ENCODE measurements around the gene SLC36A4. TPM values are rescaled to one million over a fixed set of nuclear protein-coding genes. Genes with fewer than 3 reads are reported as not detected.

The SLC36A4 gene
- total RNA-seq, 4 donors from 2014 or later, result 1.5 to 3.4 (median 2.4) TPM

- Histone ChIP-seq H3K36me3 (no peaks in the 10 kb centered on the region), H3K9me3 (no peaks in the 10 kb centered on the region), H3K27me3 (no peaks in the 10 kb centered on the region), H3K4me3 (no peak overlapping the region), H3K27ac (no peak overlapping the region), H3K4me1 (no peaks in the 10 kb centered on the region)
- TF ChIP-seq, protein P1, sequence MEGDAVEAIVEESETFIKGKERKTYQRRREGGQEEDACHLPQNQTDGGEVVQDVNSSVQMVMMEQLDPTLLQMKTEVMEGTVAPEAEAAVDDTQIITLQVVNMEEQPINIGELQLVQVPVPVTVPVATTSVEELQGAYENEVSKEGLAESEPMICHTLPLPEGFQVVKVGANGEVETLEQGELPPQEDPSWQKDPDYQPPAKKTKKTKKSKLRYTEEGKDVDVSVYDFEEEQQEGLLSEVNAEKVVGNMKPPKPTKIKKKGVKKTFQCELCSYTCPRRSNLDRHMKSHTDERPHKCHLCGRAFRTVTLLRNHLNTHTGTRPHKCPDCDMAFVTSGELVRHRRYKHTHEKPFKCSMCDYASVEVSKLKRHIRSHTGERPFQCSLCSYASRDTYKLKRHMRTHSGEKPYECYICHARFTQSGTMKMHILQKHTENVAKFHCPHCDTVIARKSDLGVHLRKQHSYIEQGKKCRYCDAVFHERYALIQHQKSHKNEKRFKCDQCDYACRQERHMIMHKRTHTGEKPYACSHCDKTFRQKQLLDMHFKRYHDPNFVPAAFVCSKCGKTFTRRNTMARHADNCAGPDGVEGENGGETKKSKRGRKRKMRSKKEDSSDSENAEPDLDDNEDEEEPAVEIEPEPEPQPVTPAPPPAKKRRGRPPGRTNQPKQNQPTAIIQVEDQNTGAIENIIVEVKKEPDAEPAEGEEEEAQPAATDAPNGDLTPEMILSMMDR (IDR thresholded peaks at IDR 0.05 in 4 of 5, conservative IDR thresholded peaks at IDR 0.05 in 1 of 5), result no peak
- TF ChIP-seq POLR2A (IDR thresholded peaks at IDR 0.05), result no peak
- intact Hi-C loops (cut with DNase I; ENCODE audit: low total_unique reads) (no loop called here), in situ Hi-C loops (cut with MboI; ENCODE audit: low sequenced_read_pairs in 4 of 4) (no loop called here)
- DNase-seq (no peak), ATAC-seq (no peak)
These were observed 74.4 kb downstream of the SLC36A4 start for GRCh38 chr11:93123351-93123898.

DNA sequence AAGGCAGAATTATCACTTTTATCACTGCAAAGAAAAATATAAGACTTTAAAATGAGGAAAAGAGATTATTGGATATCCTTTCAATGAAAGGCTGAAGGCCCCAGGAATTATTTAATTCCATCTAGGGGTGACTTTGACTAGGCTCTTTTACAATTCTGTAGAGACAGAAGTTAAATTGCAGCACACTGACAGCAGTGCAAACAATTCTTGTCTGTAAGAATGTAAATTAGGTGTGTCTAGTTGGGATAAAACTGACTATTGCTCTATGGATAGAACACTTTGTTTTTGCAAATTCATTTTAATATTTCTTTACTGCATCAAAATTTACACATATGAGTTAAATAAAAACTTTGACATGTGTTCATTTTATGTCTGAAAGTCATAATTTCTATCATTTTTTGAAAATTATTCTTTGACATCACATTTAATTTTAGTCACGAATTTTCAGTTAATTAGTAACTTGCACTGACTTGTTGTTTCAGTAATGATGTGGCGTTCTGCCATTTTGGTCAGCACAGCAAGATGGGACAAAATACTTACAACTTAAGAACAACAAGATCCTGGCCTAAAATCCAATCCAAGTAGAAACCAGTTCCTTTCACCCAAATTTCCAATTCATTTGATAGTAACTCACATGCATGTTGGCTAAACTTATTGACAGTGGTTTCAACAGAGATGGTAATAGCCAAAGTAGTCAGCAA is 75.1 kb downstream of the SLC36A4 start:
- in situ Hi-C loops (cut with MboI; ENCODE audit: low sequenced_read_pairs in 4 of 4), result no loop called here
- H3K9me3 ChIP-seq, result no peaks in the 10 kb centered on the region
- no peaks in the 10 kb centered on the region for H3K4me1 ChIP-seq
- no peaks in the 10 kb centered on the region for H3K27me3 ChIP-seq
- no peak overlapping the region for H3K4me3 ChIP-seq
- DNase-seq, result no peak
- TF ChIP-seq, protein P1 (IDR thresholded peaks at IDR 0.05 in 4 of 5, conservative IDR thresholded peaks at IDR 0.05 in 1 of 5), result no peak
- TF ChIP-seq POLR2A (IDR thresholded peaks at IDR 0.05), result no peak
- intact Hi-C loops (cut with DNase I; ENCODE audit: low total_unique reads), result no loop called here
- H3K27ac ChIP-seq, result no peak overlapping the region
- ATAC-seq, result no peak
- no peaks in the 10 kb centered on the region for H3K36me3 ChIP-seq

DNA sequence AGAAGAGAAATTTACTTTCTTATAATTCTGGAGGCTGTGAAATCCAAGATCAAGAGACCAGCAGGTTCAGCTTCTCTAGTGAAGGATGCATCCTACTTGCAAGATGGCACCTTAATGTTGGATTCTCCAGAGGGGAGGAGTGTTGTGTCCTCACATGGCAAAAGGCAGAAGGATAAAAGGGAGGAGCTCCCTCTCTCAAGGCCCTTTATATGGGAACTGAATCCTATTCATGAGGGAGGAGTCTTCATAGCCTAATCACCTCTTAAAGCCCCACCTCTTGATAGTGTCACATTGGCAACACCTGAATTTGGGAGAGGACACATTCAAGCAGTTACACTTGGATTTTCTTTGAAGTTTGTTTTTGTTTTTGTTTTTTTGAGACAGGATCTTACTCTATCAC is 79.5 kb downstream of the SLC36A4 start:
- DNase-seq, result no peak
- intact Hi-C loops (cut with DNase I; ENCODE audit: low total_unique reads), result no loop called here
- H3K27me3 ChIP-seq, result no peaks in the 10 kb centered on the region

DNA sequence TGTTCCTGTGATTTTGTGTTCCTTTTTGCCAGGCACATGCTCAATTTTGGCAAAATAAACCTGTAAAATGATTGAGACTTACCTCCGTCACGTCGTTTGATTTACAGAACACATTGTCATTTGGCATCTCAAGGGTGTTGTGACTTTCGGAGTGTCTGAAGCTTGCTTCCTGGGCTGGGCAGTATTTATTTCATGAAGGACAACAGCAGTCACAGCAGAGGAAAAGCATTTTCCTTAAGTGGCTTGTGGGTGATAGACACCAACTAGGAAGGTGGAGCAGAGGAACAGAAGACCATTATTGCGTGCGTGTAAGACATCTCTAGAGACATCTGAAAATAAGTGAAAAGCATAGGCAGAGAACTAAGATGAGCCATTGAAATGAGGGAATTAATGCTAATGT is 80.2 kb downstream of the SLC36A4 start:
- intact Hi-C loops (cut with DNase I; ENCODE audit: low total_unique reads), result no loop called here
- no peaks in the 10 kb centered on the region for H3K27me3 ChIP-seq
- no peaks in the 10 kb centered on the region for H3K9me3 ChIP-seq
- no peak for DNase-seq
- no peak for TF ChIP-seq POLR2A (IDR thresholded peaks at IDR 0.05)
- TF ChIP-seq, protein P1 (IDR thresholded peaks at IDR 0.05 in 4 of 5, conservative IDR thresholded peaks at IDR 0.05 in 1 of 5), result no peak
- in situ Hi-C loops (cut with MboI; ENCODE audit: low sequenced_read_pairs in 4 of 4), result no loop called here
- H3K4me1 ChIP-seq, result no peaks in the 10 kb centered on the region
- H3K36me3 ChIP-seq, result no peaks in the 10 kb centered on the region
- H3K4me3 ChIP-seq, result no peak overlapping the region
- H3K27ac ChIP-seq, result no peak overlapping the region
- ATAC-seq, result no peak

More for the DNA sequence above, 79.5 kb downstream of the SLC36A4 start:
- H3K27ac ChIP-seq, result no peak overlapping the region
- H3K9me3 ChIP-seq, result no peaks in the 10 kb centered on the region
- in situ Hi-C loops (cut with MboI; ENCODE audit: low sequenced_read_pairs in 4 of 4), result no loop called here
- H3K4me1 ChIP-seq, result no peaks in the 10 kb centered on the region
- no peak overlapping the region for H3K4me3 ChIP-seq
- ATAC-seq, result no peak
- TF ChIP-seq, protein P1 (IDR thresholded peaks at IDR 0.05 in 4 of 5, conservative IDR thresholded peaks at IDR 0.05 in 1 of 5), result no peak
- no peak for TF ChIP-seq POLR2A (IDR thresholded peaks at IDR 0.05)
- no peaks in the 10 kb centered on the region for H3K36me3 ChIP-seq
